HEK293 (cell line): ENCODE data around the gene TMEM238.

Experiments
- BCL11A ChIP-seq: fragments of 450-650 bp; formaldehyde crosslinking; IDR thresholded peaks from 2 replicates; pipeline ENCODE4 v1.5.1; 2016; ENCODE audit warnings: low read depth, missing biosample characterization, missing genetic modification characterization
- GLIS2 ChIP-seq: fragments of 450-650 bp; formaldehyde crosslinking; IDR thresholded peaks from 2 replicates; pipeline ENCODE4 v1.5.1; 2016; ENCODE audit warnings: missing biosample characterization, missing genetic modification characterization
- HOXC10 ChIP-seq: sonication (generic); formaldehyde crosslinking; IDR thresholded peaks from 2 replicates; pipeline ENCODE4 v1.8.1; 2023; ENCODE audit warnings: mild to moderate bottlenecking, missing genetic modification reagents
- KLF16 ChIP-seq: fragments of 450-650 bp; formaldehyde crosslinking; IDR thresholded peaks from 2 replicates; pipeline ENCODE4 v1.5.1; 2017; ENCODE audit warnings: missing biosample characterization, missing genetic modification characterization
- KLF7 ChIP-seq: fragments of 450-650 bp; formaldehyde crosslinking; IDR thresholded peaks from 2 replicates; pipeline ENCODE4 v1.5.1; 2016; ENCODE audit warnings: missing biosample characterization, missing genetic modification characterization, borderline replicate concordance
- KLF8 ChIP-seq: fragments of 450-650 bp; formaldehyde crosslinking; IDR thresholded peaks from 2 replicates; pipeline ENCODE4 v1.5.1; 2016; ENCODE audit warnings: missing biosample characterization, missing genetic modification characterization
- MZF1 ChIP-seq: fragments of 450-650 bp; formaldehyde crosslinking; IDR thresholded peaks from 2 replicates; pipeline ENCODE4 v1.5.1; 2017; ENCODE audit warnings: missing biosample characterization, missing genetic modification characterization, borderline replicate concordance
- YY2 ChIP-seq: fragments of 450-650 bp; formaldehyde crosslinking; IDR thresholded peaks from 2 replicates; pipeline ENCODE4 v1.5.1; 2016; ENCODE audit warnings: missing biosample characterization, missing genetic modification characterization
- ZBTB20 ChIP-seq: fragments of 450-650 bp; formaldehyde crosslinking; IDR thresholded peaks from 2 replicates; pipeline ENCODE4 v1.5.1; 2016; ENCODE audit warnings: missing biosample characterization, missing genetic modification characterization
- ZBTB7A ChIP-seq: fragments of 450-650 bp; formaldehyde crosslinking; IDR thresholded peaks from 2 replicates; pipeline ENCODE4 v1.5.1; 2016; ENCODE audit warnings: low read depth, missing biosample characterization, missing genetic modification characterization
- ZFP41 ChIP-seq: fragments of 450-650 bp; formaldehyde crosslinking; IDR thresholded peaks from 2 replicates; pipeline ENCODE4 v1.5.1; 2016; ENCODE audit warnings: missing biosample characterization, missing genetic modification characterization, borderline replicate concordance
- ZNF114 ChIP-seq: fragments of 450-650 bp; formaldehyde crosslinking; IDR thresholded peaks from 2 replicates; pipeline ENCODE4 v1.5.0; 2017; ENCODE audit warnings: missing biosample characterization, missing genetic modification characterization
- ZNF174 ChIP-seq: fragments of 450-650 bp; formaldehyde crosslinking; IDR thresholded peaks from 2 replicates; pipeline ENCODE4 v1.5.0; 2017; ENCODE audit warnings: missing biosample characterization, mild to moderate bottlenecking, missing genetic modification characterization
- ZNF19 ChIP-seq: fragments of 450-650 bp; formaldehyde crosslinking; IDR thresholded peaks from 2 replicates; pipeline ENCODE4; 2016; ENCODE audit warnings: missing biosample characterization, missing genetic modification characterization, low read depth
- ZNF48 ChIP-seq: fragments of 450-650 bp; formaldehyde crosslinking; IDR thresholded peaks from 2 replicates; pipeline ENCODE4 v1.5.1; 2016; ENCODE audit warnings: missing biosample characterization, missing genetic modification characterization
- ZNF555 ChIP-seq: fragments of 450-650 bp; formaldehyde crosslinking; conservative IDR thresholded peaks from 2 replicates; pipeline ENCODE4 v1.5.1; 2017; ENCODE audit warnings: missing biosample characterization, mild to moderate bottlenecking, missing genetic modification characterization, inconsistent platforms
- ZNF658 ChIP-seq: fragments of 450-650 bp; formaldehyde crosslinking; IDR thresholded peaks from 2 replicates; pipeline ENCODE4; 2016; ENCODE audit warnings: missing biosample characterization, missing genetic modification characterization
- ZNF791 ChIP-seq: fragments of 450-650 bp; formaldehyde crosslinking; IDR thresholded peaks from 2 replicates; pipeline ENCODE4 v1.5.1; 2016; ENCODE audit warnings: missing biosample characterization, missing genetic modification characterization
- TF ChIP-seq, protein P1 (sequence below): fragments of 450-650 bp; formaldehyde crosslinking; IDR thresholded peaks from 2 replicates; pipeline ENCODE4 v1.5.1; 2017; ENCODE audit warnings: missing biosample characterization, missing genetic modification characterization
- TF ChIP-seq, protein P2 (sequence below): fragments of 450-650 bp; formaldehyde crosslinking; IDR thresholded peaks from 2 replicates; pipeline ENCODE4 v1.5.1; 2016; ENCODE audit warnings: missing biosample characterization, missing genetic modification characterization
- TF ChIP-seq, protein P3 (sequence below): fragments of 450-650 bp; formaldehyde crosslinking; IDR thresholded peaks from 2 replicates; pipeline ENCODE4 v1.5.1; 2016; ENCODE audit warnings: missing biosample characterization, missing genetic modification characterization
- TF ChIP-seq, protein P4 (sequence below): fragments of 450-650 bp; formaldehyde crosslinking; IDR thresholded peaks from 2 replicates; pipeline ENCODE4 v1.5.1; 2016; ENCODE audit warnings: missing biosample characterization, missing genetic modification characterization
- TF ChIP-seq, protein P5 (sequence below): fragments of 450-650 bp; formaldehyde crosslinking; IDR thresholded peaks from 2 replicates; pipeline ENCODE4 v1.5.1; 2016; ENCODE audit warnings: missing biosample characterization, missing genetic modification characterization
- TF ChIP-seq, protein P6 (sequence below): fragments of 450-650 bp; formaldehyde crosslinking; IDR thresholded peaks from 2 replicates; pipeline ENCODE4 v1.5.1; 2016; ENCODE audit warnings: missing biosample characterization, missing genetic modification characterization
- TF ChIP-seq, protein P7 (sequence below): fragments of 450-650 bp; formaldehyde crosslinking; IDR thresholded peaks from 2 replicates; pipeline ENCODE4 v1.5.1; 2016; ENCODE audit warnings: missing biosample characterization, missing genetic modification characterization
- TF ChIP-seq, protein P8 (sequence below): fragments of 450-650 bp; formaldehyde crosslinking; IDR thresholded peaks from 2 replicates; pipeline ENCODE4 v1.5.1; 2016; ENCODE audit warnings: missing biosample characterization, missing genetic modification characterization

The TMEM238 gene

DNA sequence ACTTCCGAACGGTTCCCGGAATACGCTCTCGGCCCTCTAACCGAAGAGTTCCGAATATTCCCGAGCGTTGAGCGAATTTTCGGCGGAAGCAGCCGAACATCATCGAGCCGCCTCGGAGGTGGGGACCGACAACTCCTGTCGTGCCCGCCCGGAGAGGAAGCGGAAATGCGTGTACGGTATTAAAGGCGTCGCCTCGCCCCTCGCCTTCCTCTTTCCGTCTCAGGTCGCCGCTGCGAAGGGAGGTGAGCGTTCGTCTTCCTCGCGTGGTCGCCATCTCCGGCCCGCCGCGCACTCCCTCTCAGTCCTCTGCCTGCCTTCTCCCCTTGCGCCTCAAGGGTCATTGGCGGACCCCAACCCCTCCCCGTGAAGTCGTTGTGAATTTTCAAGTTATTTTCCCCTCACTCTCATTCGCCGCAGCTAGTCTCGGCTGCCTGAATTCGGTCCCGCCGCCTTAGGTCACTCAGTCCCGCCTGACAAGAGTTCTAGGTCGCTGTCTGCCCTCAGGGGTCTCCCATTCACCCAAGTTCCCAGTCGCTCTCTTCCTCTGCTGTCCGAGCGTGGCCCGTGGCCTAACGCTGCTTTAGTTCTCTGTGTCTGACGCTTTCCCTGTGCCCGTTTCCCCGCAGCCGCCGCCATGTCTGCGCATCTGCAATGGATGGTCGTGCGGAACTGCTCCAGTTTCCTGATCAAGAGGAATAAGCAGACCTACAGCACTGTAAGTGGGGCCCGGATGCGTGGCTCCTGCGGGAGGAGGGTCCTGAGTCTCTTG is 1.8 kb upstream of the TMEM238 start, which contains the start of gene RPL28 (continued):
- TF ChIP-seq, protein P1, sequence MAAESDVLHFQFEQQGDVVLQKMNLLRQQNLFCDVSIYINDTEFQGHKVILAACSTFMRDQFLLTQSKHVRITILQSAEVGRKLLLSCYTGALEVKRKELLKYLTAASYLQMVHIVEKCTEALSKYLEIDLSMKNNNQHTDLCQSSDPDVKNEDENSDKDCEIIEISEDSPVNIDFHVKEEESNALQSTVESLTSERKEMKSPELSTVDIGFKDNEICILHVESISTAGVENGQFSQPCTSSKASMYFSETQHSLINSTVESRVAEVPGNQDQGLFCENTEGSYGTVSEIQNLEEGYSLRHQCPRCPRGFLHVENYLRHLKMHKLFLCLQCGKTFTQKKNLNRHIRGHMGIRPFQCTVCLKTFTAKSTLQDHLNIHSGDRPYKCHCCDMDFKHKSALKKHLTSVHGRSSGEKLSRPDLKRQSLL (tag by site-specific recombination) = no peak
- TF ChIP-seq ZNF48 (tag by site-specific recombination) (no peak), KLF8 (tag by site-specific recombination) (peak; percentile 83), MZF1 (tag by site-specific recombination) (no peak), ZNF791 (no peak), ZNF174 (no peak), KLF16 (peak; percentile 86), GLIS2 (tag by site-specific recombination) (no peak), ZFP41 (peak; percentile 63; the same call in 1 of the 2 replicates), ZNF555 (tag by site-specific recombination) (no peak), BCL11A (tag by site-specific recombination) (no peak), ZNF658 (tag by site-specific recombination) (no peak), YY2 (tag by site-specific recombination) (peak; percentile 80), ZNF19 (no peak), HOXC10 (CRISPR knock-in tag) (peak; percentile 86; the same call in 1 of the 2 replicates), ZBTB20 (tag by site-specific recombination) (0 out of 2 replicates have a peak, but pooled peaks have one; percentile 16), ZNF114 (no peak), ZBTB7A (tag by site-specific recombination) (0 out of 2 replicates have a peak, but pooled peaks have one; percentile 34), KLF7 (tag by site-specific recombination) (peak; percentile 78; the same call in 1 of the 2 replicates)
- TF ChIP-seq, protein P2, sequence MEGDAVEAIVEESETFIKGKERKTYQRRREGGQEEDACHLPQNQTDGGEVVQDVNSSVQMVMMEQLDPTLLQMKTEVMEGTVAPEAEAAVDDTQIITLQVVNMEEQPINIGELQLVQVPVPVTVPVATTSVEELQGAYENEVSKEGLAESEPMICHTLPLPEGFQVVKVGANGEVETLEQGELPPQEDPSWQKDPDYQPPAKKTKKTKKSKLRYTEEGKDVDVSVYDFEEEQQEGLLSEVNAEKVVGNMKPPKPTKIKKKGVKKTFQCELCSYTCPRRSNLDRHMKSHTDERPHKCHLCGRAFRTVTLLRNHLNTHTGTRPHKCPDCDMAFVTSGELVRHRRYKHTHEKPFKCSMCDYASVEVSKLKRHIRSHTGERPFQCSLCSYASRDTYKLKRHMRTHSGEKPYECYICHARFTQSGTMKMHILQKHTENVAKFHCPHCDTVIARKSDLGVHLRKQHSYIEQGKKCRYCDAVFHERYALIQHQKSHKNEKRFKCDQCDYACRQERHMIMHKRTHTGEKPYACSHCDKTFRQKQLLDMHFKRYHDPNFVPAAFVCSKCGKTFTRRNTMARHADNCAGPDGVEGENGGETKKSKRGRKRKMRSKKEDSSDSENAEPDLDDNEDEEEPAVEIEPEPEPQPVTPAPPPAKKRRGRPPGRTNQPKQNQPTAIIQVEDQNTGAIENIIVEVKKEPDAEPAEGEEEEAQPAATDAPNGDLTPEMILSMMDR = 0 out of 2 replicates have a peak, but pooled peaks have one; percentile 31
- TF ChIP-seq, protein P3, sequence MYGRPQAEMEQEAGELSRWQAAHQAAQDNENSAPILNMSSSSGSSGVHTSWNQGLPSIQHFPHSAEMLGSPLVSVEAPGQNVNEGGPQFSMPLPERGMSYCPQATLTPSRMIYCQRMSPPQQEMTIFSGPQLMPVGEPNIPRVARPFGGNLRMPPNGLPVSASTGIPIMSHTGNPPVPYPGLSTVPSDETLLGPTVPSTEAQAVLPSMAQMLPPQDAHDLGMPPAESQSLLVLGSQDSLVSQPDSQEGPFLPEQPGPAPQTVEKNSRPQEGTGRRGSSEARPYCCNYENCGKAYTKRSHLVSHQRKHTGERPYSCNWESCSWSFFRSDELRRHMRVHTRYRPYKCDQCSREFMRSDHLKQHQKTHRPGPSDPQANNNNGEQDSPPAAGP (tag by site-specific recombination) = peak; percentile 47; the same call in 1 of the 2 replicates
- TF ChIP-seq, protein P4, sequence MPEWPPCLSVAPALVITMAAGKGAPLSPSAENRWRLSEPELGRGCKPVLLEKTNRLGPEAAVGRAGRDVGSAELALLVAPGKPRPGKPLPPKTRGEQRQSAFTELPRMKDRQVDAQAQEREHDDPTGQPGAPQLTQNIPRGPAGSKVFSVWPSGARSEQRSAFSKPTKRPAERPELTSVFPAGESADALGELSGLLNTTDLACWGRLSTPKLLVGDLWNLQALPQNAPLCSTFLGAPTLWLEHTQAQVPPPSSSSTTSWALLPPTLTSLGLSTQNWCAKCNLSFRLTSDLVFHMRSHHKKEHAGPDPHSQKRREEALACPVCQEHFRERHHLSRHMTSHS = no peak
- TF ChIP-seq, protein P5, sequence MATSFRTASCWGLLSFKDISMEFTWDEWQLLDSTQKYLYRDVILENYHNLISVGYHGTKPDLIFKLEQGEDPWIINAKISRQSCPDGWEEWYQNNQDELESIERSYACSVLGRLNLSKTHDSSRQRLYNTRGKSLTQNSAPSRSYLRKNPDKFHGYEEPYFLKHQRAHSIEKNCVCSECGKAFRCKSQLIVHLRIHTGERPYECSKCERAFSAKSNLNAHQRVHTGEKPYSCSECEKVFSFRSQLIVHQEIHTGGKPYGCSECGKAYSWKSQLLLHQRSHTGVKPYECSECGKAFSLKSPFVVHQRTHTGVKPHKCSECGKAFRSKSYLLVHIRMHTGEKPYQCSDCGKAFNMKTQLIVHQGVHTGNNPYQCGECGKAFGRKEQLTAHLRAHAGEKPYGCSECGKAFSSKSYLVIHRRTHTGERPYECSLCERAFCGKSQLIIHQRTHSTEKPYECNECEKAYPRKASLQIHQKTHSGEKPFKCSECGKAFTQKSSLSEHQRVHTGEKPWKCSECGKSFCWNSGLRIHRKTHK = no peak
- TF ChIP-seq, protein P6, sequence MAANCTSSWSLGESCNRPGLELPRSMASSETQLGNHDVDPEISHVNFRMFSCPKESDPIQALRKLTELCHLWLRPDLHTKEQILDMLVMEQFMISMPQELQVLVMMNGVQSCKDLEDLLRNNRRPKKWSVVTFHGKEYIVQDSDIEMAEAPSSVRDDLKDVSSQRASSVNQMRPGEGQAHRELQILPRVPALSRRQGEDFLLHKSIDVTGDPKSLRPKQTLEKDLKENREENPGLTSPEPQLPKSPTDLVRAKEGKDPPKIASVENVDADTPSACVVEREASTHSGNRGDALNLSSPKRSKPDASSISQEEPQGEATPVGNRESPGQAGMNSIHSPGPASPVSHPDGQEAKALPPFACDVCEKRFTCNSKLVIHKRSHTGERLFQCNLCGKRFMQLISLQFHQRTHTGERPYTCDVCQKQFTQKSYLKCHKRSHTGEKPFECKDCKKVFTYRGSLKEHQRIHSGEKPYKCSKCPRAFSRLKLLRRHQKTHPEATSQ (tag by site-specific recombination) = no peak
- TF ChIP-seq, protein P7, sequence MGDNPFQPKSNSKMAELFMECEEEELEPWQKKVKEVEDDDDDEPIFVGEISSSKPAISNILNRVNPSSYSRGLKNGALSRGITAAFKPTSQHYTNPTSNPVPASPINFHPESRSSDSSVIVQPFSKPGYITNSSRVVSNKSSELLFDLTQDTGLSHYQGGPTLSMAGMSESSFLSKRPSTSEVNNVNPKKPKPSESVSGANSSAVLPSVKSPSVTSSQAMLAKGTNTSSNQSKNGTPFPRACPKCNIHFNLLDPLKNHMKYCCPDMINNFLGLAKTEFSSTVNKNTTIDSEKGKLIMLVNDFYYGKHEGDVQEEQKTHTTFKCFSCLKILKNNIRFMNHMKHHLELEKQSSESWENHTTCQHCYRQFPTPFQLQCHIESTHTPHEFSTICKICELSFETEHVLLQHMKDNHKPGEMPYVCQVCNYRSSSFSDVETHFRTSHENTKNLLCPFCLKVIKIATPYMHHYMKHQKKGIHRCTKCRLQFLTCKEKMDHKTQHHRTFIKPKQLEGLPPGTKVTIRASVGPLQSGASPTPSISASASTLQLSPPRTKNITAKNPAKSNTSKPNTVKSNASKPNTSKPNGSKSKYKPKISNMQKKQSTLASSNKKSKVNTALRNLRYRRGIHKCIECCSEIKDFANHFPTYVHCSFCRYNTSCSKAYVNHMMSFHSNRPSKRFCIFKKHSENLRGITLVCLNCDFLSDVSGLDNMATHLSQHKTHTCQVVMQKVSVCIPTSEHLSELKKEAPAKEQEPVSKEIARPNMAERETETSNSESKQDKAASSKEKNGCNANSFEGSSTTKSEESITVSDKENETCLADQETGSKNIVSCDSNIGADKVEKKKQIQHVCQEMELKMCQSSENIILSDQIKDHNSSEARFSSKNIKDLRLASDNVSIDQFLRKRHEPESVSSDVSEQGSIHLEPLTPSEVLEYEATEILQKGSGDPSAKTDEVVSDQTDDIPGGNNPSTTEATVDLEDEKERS (tag by site-specific recombination) = no peak
- TF ChIP-seq, protein P8, sequence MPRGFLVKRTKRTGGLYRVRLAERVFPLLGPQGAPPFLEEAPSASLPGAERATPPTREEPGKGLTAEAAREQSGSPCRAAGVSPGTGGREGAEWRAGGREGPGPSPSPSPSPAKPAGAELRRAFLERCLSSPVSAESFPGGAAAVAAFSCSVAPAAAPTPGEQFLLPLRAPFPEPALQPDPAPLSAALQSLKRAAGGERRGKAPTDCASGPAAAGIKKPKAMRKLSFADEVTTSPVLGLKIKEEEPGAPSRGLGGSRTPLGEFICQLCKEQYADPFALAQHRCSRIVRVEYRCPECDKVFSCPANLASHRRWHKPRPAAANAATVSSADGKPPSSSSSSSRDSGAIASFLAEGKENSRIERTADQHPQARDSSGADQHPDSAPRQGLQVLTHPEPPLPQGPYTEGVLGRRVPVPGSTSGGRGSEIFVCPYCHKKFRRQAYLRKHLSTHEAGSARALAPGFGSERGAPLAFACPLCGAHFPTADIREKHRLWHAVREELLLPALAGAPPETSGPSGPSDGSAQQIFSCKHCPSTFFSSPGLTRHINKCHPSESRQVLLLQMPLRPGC (tag by site-specific recombination) = peak; percentile 22; the same call in 1 of the 2 replicates
